Measurements from ENCODE around the gene BARHL1. TPM values are rescaled to one million over a fixed set of nuclear protein-coding genes. Genes with fewer than 3 reads are reported as not detected.

BARHL1 gene
- total and polyA plus RNA-seq, 2 experiments from 2014 or later = not detected

- TF ChIP-seq CTCF (conservative IDR thresholded peaks at IDR 0.05; ENCODE audit: low read depth in 2 of 2) (no peak), ZNF331 (CRISPR knock-in tag; IDR thresholded peaks at IDR 0.05; ENCODE audit: low read depth) (no peak), EZH2 (IDR thresholded peaks at IDR 0.05; ENCODE audit: low read depth, unreplicated experiment) (no peak), EZH2phosphoT487 (IDR thresholded peaks at IDR 0.05; ENCODE audit: unreplicated experiment) (no peak), REST (IDR thresholded peaks at IDR 0.05; ENCODE audit: unreplicated experiment) (no peak), ETS1 (IDR thresholded peaks at IDR 0.05) (no peak), JUNB (IDR thresholded peaks at IDR 0.05; ENCODE audit: unreplicated experiment) (no peak), STAT1 (IDR thresholded peaks at IDR 0.05; ENCODE audit: unreplicated experiment) (no peak)
Observed at GRCh38 chr9:132556714-132557113, 25.7 kb upstream of the BARHL1 start (continued).

GRCh38 chr9:132557159-132557558, 25.2 kb upstream of the BARHL1 start:
- peaks cover 17% of the 10 kb centered on the region for H3K4me1 Mint-ChIP-seq
- no peak overlapping the region for H3K27ac ChIP-seq (ENCODE audit: low read depth)
- H4K20me1 ChIP-seq (replicated peaks; ENCODE audit: insufficient read depth) = no peaks in the 10 kb centered on the region
- peaks cover 5% of the 10 kb centered on the region; the same call in 1 of the 2 replicates for H3K4me1 ChIP-seq (ENCODE audit: insufficient read depth)
- ATAC-seq (no peak), DNase-seq (ENCODE audit: low spot score) (no peak)
- no peak overlapping the region for H2AFZ ChIP-seq
- H3K4me2 ChIP-seq = no peak overlapping the region
- H3K79me2 ChIP-seq (replicated peaks; ENCODE audit: insufficient read depth) = no peaks in the 10 kb centered on the region
- no peak overlapping the region for H3K4me3 Mint-ChIP-seq
- H3K4me3 ChIP-seq = no peak overlapping the region
- no peaks in the 10 kb centered on the region for H3K36me3 ChIP-seq (ENCODE audit: insufficient read depth)
- H3K9me2 ChIP-seq (ENCODE audit: insufficient read depth) = no peaks in the 10 kb centered on the region
- no peaks in the 10 kb centered on the region for H3K27me3 ChIP-seq (ENCODE audit: insufficient read depth)
- H3K27ac Mint-ChIP-seq = no peak overlapping the region
- H3K9me3 Mint-ChIP-seq = peaks cover 12% of the 10 kb centered on the region
- H3K27me3 Mint-ChIP-seq (ENCODE audit: insufficient read depth, low read depth, poor library complexity) = peaks cover 3% of the 10 kb centered on the region
- peaks cover 5% of the 10 kb centered on the region for H3K36me3 Mint-ChIP-seq (ENCODE audit: low read depth)
- no peaks in the 10 kb centered on the region for H3F3A ChIP-seq (replicated peaks; ENCODE audit: low read depth)
- TF ChIP-seq CTCF (conservative IDR thresholded peaks at IDR 0.05; ENCODE audit: low read depth in 2 of 2) (no peak), ZNF331 (CRISPR knock-in tag; IDR thresholded peaks at IDR 0.05; ENCODE audit: low read depth) (no peak), POLR2AphosphoS5 (IDR thresholded peaks at IDR 0.05; ENCODE audit: low read depth) (no peak), EZH2 (IDR thresholded peaks at IDR 0.05; ENCODE audit: low read depth, unreplicated experiment) (no peak), ZNF462 (CRISPR knock-in tag; IDR thresholded peaks at IDR 0.05) (no peak)
